ELF-1 (cell line): ENCODE measurements around the gene ABHD8.

Experiments
- DNase-seq: peaks from one replicate; pipeline ENCODE4 v3.0.0-alpha.2; 2016; ENCODE audit warnings: low read depth, low spot score

ABHD8 gene

GRCh38 chr19:17333611-17334413 lies 30.6 kb upstream of the ABHD8 start:
- DNase-seq, result peak; percentile 52

- DNase-seq, result peak; percentile 97
Measured at GRCh38 chr19:17332677-17333581, 29.7 kb upstream of the ABHD8 start.

- DNase-seq, result no peak
Measured at GRCh38 chr19:17332360-17332676, 29.1 kb upstream of the ABHD8 start.

GRCh38 chr19:17331045-17331558 lies 27.9 kb upstream of the ABHD8 start:
- no peak for DNase-seq

- no peak for DNase-seq
Measured at GRCh38 chr19:17330262-17331044, 27.2 kb upstream of the ABHD8 start.

GRCh38 chr19:17329366-17330261 lies 26.4 kb upstream of the ABHD8 start:
- no peak for DNase-seq

GRCh38 chr19:17328517-17329365 lies 25.5 kb upstream of the ABHD8 start:
- DNase-seq, result no peak

GRCh38 chr19:17327654-17328516 lies 24.7 kb upstream of the ABHD8 start:
- peak; percentile 96 for DNase-seq

GRCh38 chr19:17327068-17327653 lies 23.9 kb upstream of the ABHD8 start:
- DNase-seq, result no peak

- peak; percentile 86 for DNase-seq
Measured at GRCh38 chr19:17326595-17326966, 23.4 kb upstream of the ABHD8 start.

GRCh38 chr19:17325881-17326594 lies 22.8 kb upstream of the ABHD8 start:
- no peak for DNase-seq

- no peak for DNase-seq
Measured at GRCh38 chr19:17325133-17325532, 21.9 kb upstream of the ABHD8 start.

GRCh38 chr19:17324357-17325114 lies 21.3 kb upstream of the ABHD8 start:
- DNase-seq, result no peak

GRCh38 chr19:17323964-17324332 lies 20.7 kb upstream of the ABHD8 start:
- DNase-seq, result peak; percentile 71

- DNase-seq, result no peak
Measured at GRCh38 chr19:17323300-17323963, 20.2 kb upstream of the ABHD8 start.

- no peak for DNase-seq
Measured at GRCh38 chr19:17322854-17323253, 19.6 kb upstream of the ABHD8 start.
